Ovary (tissue), 9 donors: ENCODE data around the gene STRN4. TPM values are rescaled to one million over a fixed set of nuclear protein-coding genes. Genes with fewer than 3 reads are reported as not detected.

ENCODE experiments used
- DNase-seq, 5 donors: peaks; one replicate each; pipeline ENCODE4 v3.0.0-alpha.2; 2019 to 2020
- H3K27ac ChIP-seq, 2 donors: fragments of 200-600 bp; one replicate each; pipeline versions ENCODE4 v1.5.1 to v1.8.0; 2019 to 2022
- H3K27me3 ChIP-seq: fragments of 200-600 bp; one replicate; pipeline ENCODE4 v1.8.0; 2022
- H3K36me3 ChIP-seq: fragments of 200-600 bp; sonication (generic); one replicate; pipeline ENCODE4 v1.5.1; 2019
- H3K4me1 ChIP-seq: one replicate; pipeline ENCODE4 v1.8.1; 2013; ENCODE audit warnings: mild to moderate bottlenecking, moderate library complexity; ENCODE audit not compliant: insufficient read depth
- H3K4me3 ChIP-seq: fragments of 200-600 bp; sonication (generic); one replicate; pipeline ENCODE4 v1.5.1; 2017
- H3K9me3 ChIP-seq, 2 donors: fragments of 200-600 bp in 1 of 2; sonication (generic) in 1 of 2; one replicate each; pipeline versions ENCODE4 v1.5.1 to v1.8.1; 2013 to 2019; ENCODE audit warnings: mild to moderate bottlenecking in 1 of 2, moderate library complexity in 1 of 2
- CTCF ChIP-seq, 3 donors: fragments of 450-650 bp in 2 of 3; fragments of 200-600 bp in 1 of 3; IDR thresholded peaks; one replicate each; pipeline versions ENCODE4 v1.5.1 to v1.8.0; 2016 to 2022; ENCODE audit warnings: antibody characterized with exemption in 3 of 3, mild to moderate bottlenecking in 1 of 3
- EP300 ChIP-seq: sonication (generic); formaldehyde crosslinking; IDR thresholded peaks from one replicate; pipeline ENCODE4 v1.6.1; 2017; ENCODE audit warnings: antibody characterized with exemption
- POLR2A ChIP-seq: fragments of 450-650 bp; IDR thresholded peaks from one replicate; pipeline ENCODE4 v1.6.1; 2017; ENCODE audit warnings: antibody characterized with exemption, mild to moderate bottlenecking, moderate library complexity
- WGBS, 3 donors: extraction: QIAGEN DNeasy Blood & Tissue Kit in 1 of 3; methylation state at CpG; one replicate each; pipeline versions ENCODE4 v1.1.5 to v1.1.7; 2013 to 2017; 5-methylcytosine and 5-hydroxymethylcytosine counted together
- intact Hi-C, 4 donors: fragments of 100-400 bp; cut with DNase I; formaldehyde crosslinking; loops; one replicate each; pipeline versions ENCODE4 v1.11.0 to v1.15.1; 2022 to 2023
- polyA plus RNA-seq, 2 donors: library from polyadenylated mRNA; stranded (reverse); fragments of 200-250 nt in 1 of 2; fragments of 350-450 nt in 1 of 2; fragmentation: Illumina TruSeq in 1 of 2; extraction: RNeasy Lipid Tissue Mini Kit (QIAGEN cat#74804) in 1 of 2; gene quantifications; one replicate each; pipeline ENCODE4 v1.2.3, GENCODE V29; 2013 to 2014
- total RNA-seq, 7 donors: library from RNA; depleted of rRNA in 2 of 7; stranded (reverse); fragments of >200 nt in 2 of 7; fragmentation: NEBNext Ultra II Directional in 3 of 7; extraction: Animal tissue kit (Norgen Biotek cat#: 25700) in 3 of 7; gene quantifications; one replicate each; pipeline versions ENCODE4 v1.1.0 to v1.2.4, GENCODE V29; 2016 to 2023
- donor health status: DM: no; HTN: no; CAD: no; lungs with moderate emphysema.
- donor health status: DM: no; HTN: no; CAD: no.
- donor health status: Bipolar disorder and iron deficiency.
- donor health status: DM: yes; HTN: yes; CAD: no.
- donor health status: DM: no; HTN: no; CAD: no.
- donor health status: DM: yes; HTN: yes; CAD: no.

STRN4 gene
- total and polyA plus RNA-seq, 9 donors: 34.8 to 85.3 (median 59.1) TPM

DNA sequence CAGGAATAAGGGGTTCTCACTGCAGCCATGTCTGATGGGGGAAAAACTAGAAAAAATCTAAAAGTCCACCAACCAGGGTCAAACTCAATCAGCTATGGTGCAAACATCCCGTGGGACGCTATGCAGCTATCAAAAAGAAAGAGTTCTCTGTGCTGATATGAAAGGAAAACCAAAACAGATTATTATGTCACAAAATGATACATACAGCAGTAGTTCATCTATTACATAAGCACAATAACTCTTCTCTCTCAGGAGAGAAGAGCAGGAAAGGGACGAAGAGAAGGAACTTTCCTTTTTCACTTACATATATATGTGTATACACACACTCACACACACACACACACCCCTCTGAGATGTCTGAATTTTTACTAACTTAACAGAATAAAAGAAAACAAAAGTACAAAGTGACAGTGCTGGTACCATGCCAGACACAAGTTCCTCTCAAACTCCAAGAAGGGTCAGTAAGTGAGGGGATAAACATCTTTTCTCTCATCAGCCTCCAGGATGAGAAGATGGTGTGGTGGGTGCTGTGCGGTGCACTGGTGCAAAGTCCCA is 3.2 kb downstream of the STRN4 start:
- Histone ChIP-seq H3K27me3 (no peaks in the 10 kb centered on the region), H3K9me3 (no peaks in the 10 kb centered on the region), H3K27ac (no peak overlapping the region), H3K4me3 (no peak overlapping the region), H3K36me3 (no peaks in the 10 kb centered on the region), H3K4me1 (peaks cover 11% of the 10 kb centered on the region)
- TF ChIP-seq POLR2A: no peak
- TF ChIP-seq CTCF (IDR thresholded peaks at IDR 0.05): no peak
- TF ChIP-seq EP300: no peak
- 54 to 59% (median 55%) methylated on average over 4 of the region's 4 CpGs for WGBS, 3 donors
- no peak for DNase-seq
- intact Hi-C loops: loop anchor here in 1 of 4 donors (10.0 kb wide), 1 partner anchor 138 kb away; the partner anchor contains the start of gene CALM3

DNA sequence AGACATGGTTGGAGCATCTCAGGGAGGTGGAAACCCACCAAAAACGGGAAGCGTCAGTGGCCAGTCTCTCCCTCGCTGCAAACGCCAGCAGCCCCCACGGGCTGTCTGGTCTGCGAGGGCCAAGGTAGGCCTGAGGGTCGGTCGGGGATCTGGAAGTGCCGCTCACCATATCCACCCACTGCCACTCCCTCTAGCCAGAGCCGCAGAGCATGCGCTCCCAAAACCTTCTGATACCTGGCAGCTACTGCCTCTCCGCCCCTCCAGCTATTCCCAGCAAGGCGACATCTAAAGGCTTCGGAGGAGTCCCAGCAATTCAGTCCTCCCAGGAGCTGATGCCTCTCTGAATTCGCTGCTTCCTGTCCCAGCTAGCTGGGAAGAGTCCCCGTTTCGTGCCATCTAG is 4.8 kb downstream of the STRN4 start:
- H3K36me3 ChIP-seq: no peaks in the 10 kb centered on the region
- TF ChIP-seq CTCF (IDR thresholded peaks at IDR 0.05): no peak
- no peak for TF ChIP-seq EP300
- TF ChIP-seq POLR2A: no peak
- H3K27me3 ChIP-seq: no peaks in the 10 kb centered on the region
- H3K4me1 ChIP-seq: peaks cover 21% of the 10 kb centered on the region
- H3K9me3 ChIP-seq: no peaks in the 10 kb centered on the region
- DNase-seq: no peak
- WGBS, 3 donors: 66 to 76% (median 72%) methylated on average over 17 of the region's 17 CpGs
- intact Hi-C loops: loop anchor here in 1 of 4 donors (10.0 kb wide), 1 partner anchor 137 kb away; the partner anchor contains the start of gene CALM3
- H3K4me3 ChIP-seq: no peak overlapping the region
- no peak overlapping the region for H3K27ac ChIP-seq

- 57 to 59% (median 58%) methylated on average over 14 of the region's 14 CpGs for WGBS, 3 donors
- TF ChIP-seq EP300 (no peak), CTCF (IDR thresholded peaks at IDR 0.05) (no peak)
- Histone ChIP-seq H3K27ac (no peak overlapping the region), H3K27me3 (no peaks in the 10 kb centered on the region), H3K36me3 (no peaks in the 10 kb centered on the region), H3K4me1 (peaks cover 13% of the 10 kb centered on the region), H3K9me3 (no peaks in the 10 kb centered on the region), H3K4me3 (no peak overlapping the region)
- intact Hi-C loops: no loop called here
- peak in 2 of 5 donors; percentile 22 to 40 for DNase-seq
Observed at GRCh38 chr19:46739290-46739771, 6.9 kb downstream of the STRN4 start.

DNA sequence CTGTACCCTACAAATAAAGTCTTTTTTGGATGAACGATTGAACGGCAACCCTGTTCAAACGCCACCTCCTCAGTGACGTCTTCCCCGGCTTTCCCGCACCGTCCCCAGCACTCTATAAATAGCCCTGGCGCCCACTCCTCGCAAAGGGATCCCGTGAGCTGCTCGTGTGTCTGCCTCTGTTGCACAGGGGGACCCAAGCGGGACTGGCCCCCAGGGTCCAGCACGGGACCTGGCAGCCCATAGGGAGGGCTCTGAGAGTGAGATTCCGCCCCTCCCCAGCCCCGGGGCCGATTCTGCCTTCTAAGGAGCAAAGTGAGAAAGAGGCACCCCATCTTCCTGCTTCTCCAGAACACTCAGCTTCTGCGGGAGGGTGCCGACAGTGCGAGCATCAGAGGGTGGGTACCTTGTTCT is 8.5 kb downstream of the STRN4 start:
- no peak overlapping the region for H3K4me3 ChIP-seq
- WGBS, 3 donors: 41 to 67% (median 53%) methylated on average over 19 of the region's 19 CpGs
- no peaks in the 10 kb centered on the region for H3K27me3 ChIP-seq
- intact Hi-C loops: no loop called here
- peaks cover 13% of the 10 kb centered on the region for H3K4me1 ChIP-seq
- H3K9me3 ChIP-seq: no peaks in the 10 kb centered on the region
- peak in 3 of 5 donors; percentile 17 to 30 (median 30) for DNase-seq
- TF ChIP-seq POLR2A (no peak), EP300 (no peak), CTCF (IDR thresholded peaks at IDR 0.05) (no peak)
- H3K36me3 ChIP-seq: no peaks in the 10 kb centered on the region
- H3K27ac ChIP-seq: no peak overlapping the region
